IPS-11a (cell line): Measurements from ENCODE around the gene IL21R.

Experiments
- H3K4me3 ChIP-seq: one replicate; pipeline ENCODE4 v1.5.1; 2013; ENCODE audit warnings: low read depth, low read length, control low read depth

The IL21R gene

DNA sequence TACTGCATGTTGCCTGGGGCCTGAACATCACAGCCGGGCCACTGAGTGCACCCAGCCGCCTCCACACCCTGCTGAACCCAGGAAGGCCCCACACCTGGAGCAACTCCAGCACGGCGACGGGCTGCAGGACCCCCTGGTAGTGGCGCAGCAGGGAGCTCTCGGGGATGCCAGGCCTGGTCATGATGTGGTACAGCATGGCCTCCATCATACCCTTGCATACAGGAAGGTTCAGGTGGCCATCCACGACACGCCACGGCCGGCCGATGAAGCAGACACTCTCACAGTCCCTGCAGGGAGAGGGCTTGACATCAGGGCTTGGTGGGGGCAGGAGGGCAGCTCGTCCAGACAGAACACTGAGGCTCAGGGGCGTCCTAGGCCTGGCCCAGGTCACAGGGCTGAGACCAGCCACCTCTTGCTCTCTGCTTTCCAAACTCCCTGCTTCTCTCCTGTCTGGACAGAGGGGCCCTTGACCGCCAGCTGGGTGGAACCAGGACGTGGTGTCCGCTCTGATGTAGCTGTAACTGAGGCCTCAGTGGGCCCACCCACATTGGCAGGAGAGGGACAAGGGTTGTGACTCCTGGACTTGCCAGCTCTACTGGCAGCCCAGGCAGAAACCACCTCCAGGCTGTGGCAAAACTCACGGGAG, 60.3 kb downstream of the IL21R start:
- H3K4me3 ChIP-seq = no peak overlapping the region

GRCh38 chr16:27462846-27463682, 61.1 kb downstream of the IL21R start:
- H3K4me3 ChIP-seq = no peak overlapping the region

GRCh38 chr16:27463741-27464591, 62.0 kb downstream of the IL21R start:
- no peak overlapping the region for H3K4me3 ChIP-seq

- no peak overlapping the region for H3K4me3 ChIP-seq
These were observed 62.9 kb downstream of the IL21R start for GRCh38 chr16:27464626-27465482.

- no peak overlapping the region for H3K4me3 ChIP-seq
These were observed 63.5 kb downstream of the IL21R start for GRCh38 chr16:27465483-27465879.

GRCh38 chr16:27468941-27469531, 67.1 kb downstream of the IL21R start:
- H3K4me3 ChIP-seq = no peak overlapping the region

DNA sequence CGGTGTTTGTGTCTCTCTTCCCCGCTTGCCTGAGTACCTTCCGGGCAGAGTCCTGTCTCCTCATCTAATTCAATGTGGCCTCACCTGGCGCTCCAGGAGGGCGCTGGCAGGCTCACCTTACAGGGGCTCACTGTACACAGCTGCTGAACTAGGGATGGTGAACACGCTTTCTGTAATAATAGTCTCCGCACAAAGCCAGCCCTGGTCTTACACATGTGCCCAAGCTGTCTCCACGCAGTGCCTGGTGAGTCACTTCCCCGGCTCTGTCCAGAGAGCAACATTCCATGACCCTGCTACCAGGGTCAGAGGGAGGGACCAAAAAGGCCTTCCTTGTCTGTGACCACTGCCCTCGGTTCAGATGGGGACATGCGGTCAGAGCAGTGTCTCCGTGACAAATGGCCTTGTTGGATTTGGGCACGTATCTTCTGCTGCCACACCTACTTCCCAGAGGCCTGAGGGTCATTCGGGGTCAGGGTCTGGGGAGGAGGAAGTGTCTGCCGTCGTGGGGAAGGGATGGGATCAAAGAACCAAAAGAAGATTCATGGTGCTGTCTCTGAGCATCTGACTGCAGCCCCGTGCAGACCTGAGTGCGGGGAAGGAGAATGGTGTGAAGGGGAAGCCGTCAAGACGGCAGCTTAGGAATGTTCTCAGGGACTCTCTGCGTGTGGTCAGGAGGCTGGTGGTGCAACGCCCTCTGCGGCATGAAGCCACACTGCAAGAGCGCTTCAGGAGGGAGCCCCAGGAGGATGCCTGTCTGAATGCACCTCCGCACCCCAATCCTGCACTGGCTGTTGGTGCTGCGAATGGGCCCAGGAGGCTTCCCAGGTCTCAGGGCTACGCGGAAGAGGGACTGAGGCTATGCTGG, 68.8 kb downstream of the IL21R start:
- no peak overlapping the region for H3K4me3 ChIP-seq

GRCh38 chr16:27471661-27472060, 69.7 kb downstream of the IL21R start:
- no peak overlapping the region for H3K4me3 ChIP-seq

- H3K4me3 ChIP-seq = no peak overlapping the region
These were observed 70.4 kb downstream of the IL21R start for GRCh38 chr16:27472091-27473020.

DNA sequence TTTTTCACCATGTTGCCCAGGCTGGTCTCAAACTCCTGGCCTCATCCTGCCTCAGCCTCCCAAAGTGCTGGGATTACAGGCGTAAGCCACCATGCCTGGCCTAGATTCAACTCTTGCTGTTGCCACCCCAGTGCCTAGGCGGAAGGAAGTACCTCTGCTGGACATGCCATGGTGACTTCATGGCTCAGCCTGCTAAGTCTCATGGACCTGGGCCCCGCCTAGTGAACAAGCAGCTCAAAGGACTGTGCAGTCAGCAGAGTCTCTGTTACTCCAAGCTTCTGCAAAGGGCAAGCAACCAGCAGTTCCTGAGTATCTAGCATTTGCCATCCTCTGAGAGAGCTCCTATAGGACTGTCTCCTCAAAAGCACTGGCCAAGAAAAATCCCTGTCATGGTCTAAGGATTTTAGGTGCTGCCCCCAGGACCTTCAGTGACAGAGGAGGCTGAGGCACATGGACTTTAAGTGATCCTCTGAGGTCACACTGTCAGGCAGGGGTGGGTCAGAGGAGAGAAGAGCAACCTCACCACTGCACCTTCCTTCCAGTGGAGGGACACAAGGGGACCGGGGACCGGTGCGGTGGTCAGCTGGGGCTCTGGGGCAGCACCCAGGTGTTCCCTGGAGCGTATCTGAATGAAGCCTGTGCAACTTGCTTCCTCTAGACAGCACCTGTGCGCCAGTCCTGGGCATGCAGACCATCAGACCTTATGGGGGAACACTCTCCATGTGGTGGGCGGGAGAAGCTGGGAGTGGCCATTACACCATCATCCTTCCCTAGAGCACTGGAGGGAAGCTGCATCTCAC, 71.3 kb downstream of the IL21R start:
- H3K4me3 ChIP-seq = no peak overlapping the region

DNA sequence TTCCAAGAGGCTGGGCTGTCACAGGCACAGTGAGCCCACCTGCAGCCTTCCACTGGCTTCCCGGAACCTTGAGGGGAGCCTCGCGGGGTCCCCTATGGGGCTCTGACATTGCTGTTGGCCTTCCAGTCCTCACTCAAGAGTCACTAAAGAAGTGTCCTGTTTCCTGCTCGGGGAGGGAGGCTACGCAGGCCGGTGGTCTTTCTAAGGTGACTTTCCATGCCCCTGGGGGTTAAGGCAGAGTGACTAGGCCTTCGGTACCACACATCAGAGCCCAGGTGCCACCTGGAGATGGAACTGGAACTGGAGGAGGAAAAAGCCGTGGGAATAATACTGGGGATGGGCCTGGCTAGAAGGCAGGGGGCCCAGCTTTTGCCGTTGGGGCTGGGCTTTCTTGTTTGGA, 72.1 kb downstream of the IL21R start:
- no peak overlapping the region for H3K4me3 ChIP-seq

DNA sequence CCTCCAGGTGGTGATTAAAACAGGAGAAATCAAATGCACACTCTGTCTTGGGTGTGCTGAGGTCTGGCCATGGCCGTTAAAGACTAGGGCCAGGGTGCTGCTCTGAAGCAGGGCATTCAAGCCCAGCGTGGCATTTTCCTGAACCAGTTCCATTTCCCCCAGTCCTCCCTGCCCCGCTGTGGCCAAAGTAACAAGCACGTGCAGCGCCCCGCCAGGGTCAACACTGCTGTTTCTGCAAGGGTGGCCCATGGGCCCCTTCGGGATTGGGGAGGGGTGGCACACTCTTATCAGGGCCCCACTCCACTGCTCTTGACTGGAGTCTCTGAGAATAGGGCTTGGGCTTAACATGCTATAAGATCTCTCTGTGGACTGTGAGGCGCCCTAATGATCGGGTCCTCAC, 72.9 kb downstream of the IL21R start:
- H3K4me3 ChIP-seq = no peak overlapping the region

DNA sequence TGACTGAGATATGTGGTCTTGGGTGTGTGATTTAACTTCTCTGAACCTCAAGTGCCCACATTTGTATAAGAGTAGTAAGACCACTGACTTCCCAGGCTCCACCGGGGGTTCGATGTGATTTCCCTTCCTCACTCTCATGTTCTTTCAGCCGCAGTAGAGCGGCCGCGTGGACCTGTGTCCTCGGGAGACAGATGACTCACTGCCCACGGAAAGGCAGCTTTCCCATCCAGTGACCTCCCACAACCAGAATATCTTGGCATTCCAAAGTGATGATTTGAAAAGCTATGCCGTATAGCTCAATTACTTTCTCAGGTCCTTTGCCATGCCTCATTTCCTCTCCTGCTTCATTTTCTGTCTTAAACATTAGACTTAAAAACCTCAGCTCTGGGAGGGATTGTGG, 73.6 kb downstream of the IL21R start:
- H3K4me3 ChIP-seq = no peak overlapping the region

- no peak overlapping the region for H3K4me3 ChIP-seq
These were observed 74.3 kb downstream of the IL21R start for GRCh38 chr16:27476240-27476639.

DNA sequence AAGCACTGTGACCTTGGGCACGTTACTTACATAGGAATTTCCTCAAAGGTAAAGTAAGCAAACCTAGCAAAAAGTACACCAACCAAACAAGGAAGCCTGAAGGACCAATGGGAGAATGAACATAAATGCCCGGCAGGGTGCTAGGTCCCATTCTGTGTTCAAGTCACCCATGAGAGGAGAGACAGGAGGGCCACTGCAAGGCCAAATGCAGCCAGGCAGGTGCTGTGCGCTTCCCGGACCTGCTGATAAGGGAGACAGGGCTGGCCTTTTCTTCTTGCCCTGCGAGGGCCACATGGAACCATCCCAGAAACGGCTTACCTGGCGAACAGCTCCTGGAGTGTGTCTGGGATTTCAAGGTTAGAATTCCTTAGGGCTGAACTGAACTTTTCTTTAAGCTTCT, 78.8 kb downstream of the IL21R start:
- H3K4me3 ChIP-seq = no peak overlapping the region

DNA sequence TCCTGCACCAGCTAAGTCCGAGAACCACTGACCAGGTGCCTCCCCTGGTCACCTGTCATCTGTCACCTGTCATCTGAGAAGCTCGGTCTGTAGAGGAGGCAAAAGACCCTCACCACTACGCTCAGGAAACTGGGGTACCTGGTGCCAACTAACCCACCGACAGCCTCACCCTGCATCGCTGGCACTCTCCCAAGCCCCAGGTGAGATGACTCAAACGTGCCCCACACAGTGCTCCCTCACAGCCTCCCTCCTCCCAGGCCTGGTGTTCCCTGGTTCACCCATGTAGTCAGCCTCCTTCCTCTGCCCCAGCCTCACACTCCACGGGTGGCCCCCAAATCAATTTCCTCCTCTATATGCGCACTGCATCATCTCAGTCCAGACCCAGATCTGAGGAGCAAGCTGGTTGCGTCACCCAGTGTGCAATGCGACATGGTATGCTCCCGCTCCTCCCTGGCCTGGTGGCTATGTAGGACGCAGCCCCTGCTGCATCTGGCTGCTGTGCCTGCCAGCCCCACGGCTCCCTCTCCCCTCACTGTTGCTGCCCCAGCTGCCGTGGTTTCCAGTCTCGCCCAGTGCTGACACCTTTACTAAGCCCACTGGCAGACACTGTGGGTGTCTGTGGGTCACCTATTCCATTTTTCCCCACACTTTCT, 79.4 kb downstream of the IL21R start:
- H3K4me3 ChIP-seq = no peak overlapping the region
